NCI-H128 (cell line): ENCODE results near the gene NAPSA.
A peak's percentile ranks its signal among the peaks of the same experiment; 100 is the strongest.
"Not testable (repeated sequence)": the region's sequence is repeated elsewhere in the genome, so short reads cannot be mapped to it uniquely, and the experiment has no call there.

ENCODE experiments used
- DNase-seq: peaks from one replicate; lab custom pipeline; 2025; ENCODE audit not compliant: unreplicated experiment; lab: John Stamatoyannopoulos, UW

Gene NAPSA

DNA sequence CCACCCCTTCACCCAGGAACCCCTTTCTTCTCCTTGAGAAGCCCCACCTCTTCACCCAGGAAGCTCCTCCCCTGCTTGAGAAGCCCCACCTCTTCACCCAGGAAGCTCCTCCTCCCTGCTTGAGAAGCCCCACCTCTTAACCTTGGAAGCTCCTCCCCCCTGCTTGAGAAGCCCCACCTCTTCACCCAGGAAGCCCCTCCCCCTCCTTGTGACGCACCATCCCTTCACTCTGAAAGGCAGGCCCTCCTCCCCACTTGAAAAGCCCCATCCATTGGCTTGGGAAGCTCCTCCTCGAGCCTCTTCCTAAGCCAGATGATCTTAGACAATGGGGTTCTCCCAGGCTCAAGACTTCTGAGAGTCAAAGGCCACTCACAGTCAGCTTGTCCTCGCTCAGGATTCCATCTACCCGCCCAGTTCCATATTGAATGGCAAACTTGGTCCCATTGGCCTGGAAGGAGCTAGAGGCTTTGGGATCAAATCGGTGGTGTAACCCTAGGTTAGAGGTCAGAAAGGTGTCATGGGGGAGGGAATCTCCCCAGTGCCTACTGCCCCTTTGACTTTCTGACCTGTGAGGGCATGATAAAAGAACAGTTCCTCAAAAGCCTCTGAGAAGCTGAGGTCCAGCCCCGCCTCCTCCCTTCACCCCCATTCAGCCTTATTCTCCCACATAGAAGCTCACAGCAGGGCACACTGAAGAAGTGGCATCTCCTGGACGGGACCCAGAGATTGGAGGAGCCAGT is 4.0 kb downstream of the NAPSA start:
- DNase-seq, result no peak

GRCh38 chr19:50359328-50359818 is 6.1 kb downstream of the NAPSA start:
- no peak for DNase-seq

DNA sequence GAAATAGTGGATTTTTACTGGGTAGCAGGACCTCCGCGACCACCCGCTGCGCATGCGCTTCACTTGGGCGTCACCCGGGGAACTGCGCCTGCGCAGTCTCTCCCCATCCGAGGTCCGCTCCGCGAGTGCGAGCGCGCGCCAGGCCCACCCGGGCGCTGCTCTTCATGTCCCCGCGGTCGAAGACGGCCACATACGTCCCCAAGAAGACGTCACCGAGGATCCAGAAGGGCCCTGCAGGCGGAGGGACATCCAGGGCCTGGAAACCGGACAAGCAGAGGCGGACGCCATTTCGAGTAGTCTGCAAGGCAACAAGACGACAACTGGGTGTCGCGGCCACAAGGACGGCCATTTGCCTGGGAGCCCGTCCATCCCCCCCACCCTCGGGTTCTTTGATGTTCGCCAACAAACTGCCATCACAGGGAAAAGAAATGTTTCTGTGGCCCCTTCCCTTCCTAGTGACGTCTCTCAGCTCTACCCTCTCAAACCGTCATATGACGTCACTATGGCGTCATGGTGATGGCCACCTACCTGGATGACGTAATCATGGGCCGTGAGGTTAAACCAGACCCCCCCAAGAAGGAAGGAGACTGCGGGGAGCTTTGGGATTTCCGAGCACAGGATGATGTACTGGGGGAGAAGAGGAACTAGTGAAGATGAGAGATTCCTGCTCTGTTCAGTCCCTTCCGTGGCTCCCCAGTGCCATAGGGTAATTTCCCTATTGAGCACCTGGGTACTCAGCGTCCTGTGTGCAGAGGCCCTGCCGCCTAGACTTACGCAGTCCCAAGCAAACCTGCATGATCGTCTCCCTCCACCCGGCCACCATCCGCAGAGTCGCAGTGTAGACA is 6.7 kb downstream of the NAPSA start:
- no peak for DNase-seq

DNA sequence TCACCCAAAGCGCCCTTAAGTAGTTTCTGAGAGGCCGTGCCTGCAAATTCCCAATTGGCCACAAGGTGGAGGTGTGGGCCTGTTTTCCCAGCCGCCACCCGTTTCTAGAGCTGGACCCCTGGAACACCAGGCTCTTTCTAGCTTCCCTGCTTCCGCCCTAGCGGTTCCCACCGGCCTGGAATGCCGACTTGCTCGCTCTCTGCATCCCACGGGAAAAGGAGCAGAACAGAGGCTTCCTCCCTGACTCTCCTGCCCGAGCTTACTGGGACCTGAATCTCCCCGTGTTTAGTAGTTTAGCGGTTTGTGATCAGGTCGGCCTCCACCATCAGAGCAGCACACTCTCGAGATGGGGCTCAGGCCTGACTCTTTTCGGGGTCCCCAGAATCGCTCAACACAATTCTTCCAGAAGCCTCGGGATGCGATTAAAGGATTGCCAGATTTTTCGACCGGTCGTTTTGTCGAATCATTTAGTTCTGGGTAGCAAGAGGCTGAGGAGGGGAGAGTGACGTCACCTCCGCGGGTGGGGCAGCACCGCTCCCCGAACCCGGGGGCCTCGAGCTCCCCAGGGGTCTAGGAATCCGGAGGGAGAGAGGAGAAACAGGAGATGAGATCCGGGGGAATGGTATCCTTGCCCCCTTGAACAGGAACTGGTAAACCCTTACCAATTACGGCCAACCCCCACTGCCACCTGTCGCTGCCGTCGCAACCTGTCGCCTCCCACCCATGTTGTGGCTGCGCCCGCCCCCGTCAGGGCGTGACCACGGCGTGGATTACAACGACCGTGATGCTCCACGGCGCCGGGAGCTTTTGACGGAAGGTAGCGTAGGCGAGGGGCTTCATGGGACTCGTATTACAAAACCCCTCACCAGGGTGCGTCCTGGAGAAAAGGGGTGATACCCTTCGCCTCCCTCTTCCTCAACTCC is 8.0 kb downstream of the NAPSA start:
- peak; percentile 26 for DNase-seq

DNA sequence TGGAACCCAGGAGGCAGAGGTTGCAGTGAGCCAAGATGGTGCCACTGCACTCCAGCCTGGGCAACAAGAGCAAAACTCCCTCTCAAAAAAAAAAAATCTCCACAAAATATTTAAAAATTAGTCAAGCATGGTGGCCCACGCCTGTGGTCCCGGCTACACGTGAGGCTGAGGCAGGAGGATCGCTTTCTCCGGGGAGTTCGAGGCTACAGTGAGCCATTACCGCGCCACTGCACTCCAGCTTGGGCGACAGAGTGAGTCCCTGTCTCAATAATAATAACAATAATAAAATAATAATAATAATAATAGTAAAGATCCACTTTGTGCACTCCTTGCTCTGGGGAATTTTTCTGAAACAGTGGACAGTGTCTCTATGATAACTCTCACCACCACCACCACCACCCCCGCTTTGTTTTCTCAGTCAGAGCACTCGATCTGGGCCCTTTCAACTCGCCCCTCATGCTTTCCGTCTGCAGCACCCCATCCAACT is 8.7 kb downstream of the NAPSA start:
- no peak for DNase-seq

DNA sequence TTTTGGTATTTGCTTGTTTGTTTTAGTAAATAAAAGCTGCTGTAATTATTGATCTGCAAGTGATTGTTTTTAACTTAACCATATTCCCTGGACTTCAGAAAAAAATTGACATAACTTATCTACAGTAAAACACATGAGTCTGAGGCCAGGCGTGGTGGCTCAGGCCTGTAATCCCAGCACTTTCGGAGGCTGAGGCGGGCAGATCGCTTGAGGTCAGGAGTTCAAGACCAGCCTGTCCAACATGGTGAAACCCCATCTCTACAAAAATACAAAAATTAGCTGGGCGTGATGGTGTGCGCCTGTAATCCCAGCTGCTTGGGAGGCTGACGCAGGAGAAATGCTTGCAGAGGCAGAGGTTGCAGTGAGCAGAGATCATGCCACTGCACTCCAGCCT is 12.0 kb downstream of the NAPSA start:
- not testable (repeated sequence) for DNase-seq

DNA sequence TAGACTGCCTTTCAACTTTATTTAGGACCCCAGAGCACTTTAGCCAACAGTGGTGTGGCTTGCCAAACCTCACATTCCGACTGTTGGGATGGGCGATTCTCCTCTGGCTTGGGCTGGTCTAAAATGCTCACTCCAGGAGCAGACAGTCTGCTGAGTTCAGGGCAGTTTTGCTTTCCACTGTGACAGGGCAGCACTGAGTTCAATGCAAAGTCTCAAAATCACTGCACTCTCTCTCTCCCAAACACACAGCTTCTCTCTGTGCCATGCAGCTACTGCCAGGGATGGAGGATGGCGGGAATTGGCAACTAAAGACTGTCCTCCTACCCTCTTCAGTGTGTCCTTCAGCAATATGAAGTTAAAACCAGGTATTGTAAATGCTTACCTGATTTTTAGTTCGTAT is 13.2 kb downstream of the NAPSA start:
- DNase-seq, result no peak

DNA sequence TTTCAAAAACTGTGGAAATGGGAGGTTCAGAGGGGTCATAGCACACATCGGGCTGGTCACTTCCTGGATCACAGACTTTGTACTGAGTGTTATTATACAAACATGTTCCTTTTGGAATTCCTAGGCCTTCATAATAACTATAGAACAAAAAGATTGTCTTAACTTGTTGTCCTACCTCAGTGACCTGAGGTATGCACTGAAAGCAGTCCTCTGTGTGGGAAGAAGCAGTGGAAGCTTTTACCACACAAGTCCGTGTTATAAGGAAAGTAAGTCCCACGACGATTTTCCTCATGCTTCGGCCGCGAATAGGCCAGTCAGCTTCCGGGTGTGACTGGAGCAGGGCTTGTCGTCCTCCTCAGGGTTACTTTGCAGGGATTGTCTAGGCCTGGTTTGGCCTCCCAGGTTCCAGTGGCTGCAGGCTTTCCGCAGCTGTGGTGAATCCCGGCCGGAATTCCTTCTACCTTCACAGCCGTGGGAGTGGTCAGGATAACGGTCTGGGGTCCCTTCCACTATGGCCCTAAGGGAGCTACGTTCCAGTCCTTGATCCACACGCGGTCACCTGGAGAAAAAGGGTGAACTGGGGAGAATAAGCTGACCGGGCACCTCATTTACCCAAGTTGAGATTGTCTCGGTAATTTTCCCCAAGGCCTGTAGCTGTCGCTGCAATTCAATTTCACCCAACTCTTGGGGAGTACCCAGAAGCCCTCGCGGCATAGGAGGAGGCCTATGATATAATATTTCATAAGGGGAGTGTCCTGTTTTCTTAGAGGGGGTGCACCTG is 16.0 kb downstream of the NAPSA start:
- no peak for DNase-seq

GRCh38 chr19:50347089-50347581 is 18.3 kb downstream of the NAPSA start:
- DNase-seq, result not testable (repeated sequence)

DNA sequence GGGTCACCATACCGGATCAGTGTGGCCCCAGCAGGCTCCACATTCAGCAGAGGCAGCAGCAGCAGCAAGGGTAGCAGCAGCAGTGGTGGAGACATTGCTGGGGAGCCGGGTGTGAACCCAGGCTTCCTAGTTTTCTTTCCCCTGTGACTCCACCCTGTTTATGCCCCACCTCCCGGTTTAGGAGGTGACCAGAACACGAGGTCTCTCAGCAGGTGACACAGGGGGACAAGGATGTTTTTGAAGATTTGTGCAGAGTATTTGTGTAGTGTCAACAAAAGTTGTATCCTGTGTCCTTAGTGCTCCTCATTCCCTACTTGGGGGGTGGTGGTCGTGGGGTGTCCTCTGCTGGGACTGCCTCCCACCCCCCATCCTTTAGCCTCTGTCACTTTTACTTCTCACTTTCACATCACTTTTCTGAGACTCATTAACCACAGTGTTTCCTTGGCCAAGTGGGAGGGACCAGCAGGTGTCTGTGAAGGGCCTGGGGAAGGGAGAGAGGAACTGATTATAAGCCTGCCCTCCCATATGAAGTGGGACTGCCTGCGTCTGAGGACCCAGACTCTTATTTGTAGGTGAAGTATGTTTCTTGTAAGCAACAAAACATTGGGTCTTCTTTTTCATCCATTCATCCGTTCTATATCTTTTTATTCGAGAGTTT is 20.6 kb downstream of the NAPSA start:
- DNase-seq, result no peak

DNA sequence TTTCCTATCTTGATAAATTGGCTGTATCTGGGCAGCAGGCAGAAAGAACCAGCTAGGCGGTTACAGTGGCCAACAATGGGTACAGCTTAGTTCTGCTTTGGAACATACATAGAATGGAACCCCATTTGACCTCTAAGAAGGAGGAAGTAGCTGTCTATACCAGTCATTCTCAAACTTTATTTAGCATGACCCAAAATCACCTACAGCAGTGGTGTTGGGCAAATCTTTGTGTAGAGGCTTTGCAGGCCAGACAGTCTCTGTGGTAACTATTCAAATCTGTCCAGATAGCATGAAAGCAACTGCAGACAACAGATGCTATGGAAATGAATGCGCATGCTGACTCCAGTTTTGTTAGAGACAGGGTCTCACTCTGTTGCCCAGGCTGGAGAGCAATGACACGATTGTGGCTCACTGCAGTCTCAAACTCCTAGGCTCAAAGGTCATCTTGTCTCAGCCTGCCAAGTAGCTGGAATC is 24.3 kb downstream of the NAPSA start:
- no peak for DNase-seq

DNA sequence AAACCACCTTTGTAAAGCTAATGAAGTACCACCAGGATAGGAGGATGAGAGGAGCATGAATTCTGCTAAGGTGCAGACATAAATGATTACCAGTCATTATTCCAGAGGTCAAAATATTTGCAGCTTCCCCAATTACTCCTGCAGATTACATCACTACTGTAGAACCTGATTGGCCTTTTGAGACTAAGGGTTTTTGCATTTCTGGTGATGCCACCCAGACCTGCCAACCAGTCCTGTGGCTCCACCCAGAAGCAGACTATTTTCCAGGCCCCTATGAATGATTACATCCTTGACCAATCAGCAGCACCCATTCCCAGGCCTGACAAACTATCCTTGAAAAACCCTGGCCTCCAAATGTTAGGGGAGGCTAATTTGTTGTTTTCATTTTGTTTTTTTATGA is 25.1 kb downstream of the NAPSA start:
- DNase-seq, result no peak

GRCh38 chr19:50337031-50337430 is 28.4 kb downstream of the NAPSA start:
- not testable (repeated sequence) for DNase-seq

DNA sequence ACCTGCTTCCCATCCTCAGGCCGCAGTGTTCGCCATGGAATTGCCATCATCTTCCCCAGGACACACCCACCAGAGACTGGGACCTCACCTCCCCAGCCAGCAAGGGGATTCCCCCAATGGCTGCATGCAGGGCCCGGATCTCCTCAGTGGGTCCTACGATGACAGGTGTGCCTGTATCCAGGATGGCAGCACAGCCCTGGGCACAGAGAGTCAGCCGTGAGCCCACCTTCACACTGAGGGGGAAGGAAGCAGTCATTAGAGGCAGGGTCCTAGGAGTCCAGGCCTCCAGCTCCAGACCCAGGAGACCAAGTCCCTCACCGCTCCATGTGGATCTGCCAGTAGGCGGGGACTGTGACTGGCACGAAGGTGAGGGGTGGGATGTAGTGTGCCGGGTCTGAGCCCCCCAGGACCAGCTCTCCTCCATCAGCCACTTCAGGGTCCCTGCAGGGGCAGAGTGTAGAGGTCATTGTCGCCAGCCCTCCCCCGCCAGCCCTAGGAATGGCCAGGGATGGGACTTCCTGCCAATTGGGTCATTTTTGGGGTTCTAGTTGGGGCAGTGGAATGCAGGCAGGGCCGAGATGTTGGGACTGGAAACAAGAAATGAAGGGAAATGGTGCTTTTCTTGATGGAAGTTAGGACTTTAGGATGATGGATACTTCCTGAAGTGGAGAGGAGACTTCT is 30.6 kb downstream of the NAPSA start:
- no peak for DNase-seq

GRCh38 chr19:50333737-50334617 is 31.5 kb downstream of the NAPSA start:
- DNase-seq, result peak; percentile 94

DNA sequence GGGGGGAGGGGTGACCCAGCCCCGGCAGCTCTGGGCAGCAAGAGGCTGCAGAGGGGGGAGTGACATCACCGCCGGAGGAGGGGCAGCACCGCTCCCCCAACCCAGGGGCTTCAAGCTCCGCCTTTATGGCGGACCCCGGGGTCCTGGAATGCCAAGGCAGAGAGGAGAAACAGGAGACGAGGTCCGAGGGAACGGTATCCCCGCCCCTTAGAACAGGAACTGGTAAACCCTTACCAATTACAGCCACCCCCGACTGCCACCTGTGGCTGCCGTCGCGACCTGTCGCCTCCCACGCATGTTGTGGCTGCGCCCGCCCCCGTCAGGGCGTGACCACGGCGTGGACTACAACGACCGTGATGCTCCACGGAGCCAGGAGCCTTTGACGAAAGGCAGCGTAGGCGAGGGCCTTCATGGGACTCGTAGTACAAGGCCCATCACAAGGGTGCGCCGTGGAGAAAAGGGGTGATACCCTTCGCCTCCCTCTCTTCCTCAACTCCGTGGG is 32.2 kb downstream of the NAPSA start:
- peak; percentile 94 for DNase-seq

DNA sequence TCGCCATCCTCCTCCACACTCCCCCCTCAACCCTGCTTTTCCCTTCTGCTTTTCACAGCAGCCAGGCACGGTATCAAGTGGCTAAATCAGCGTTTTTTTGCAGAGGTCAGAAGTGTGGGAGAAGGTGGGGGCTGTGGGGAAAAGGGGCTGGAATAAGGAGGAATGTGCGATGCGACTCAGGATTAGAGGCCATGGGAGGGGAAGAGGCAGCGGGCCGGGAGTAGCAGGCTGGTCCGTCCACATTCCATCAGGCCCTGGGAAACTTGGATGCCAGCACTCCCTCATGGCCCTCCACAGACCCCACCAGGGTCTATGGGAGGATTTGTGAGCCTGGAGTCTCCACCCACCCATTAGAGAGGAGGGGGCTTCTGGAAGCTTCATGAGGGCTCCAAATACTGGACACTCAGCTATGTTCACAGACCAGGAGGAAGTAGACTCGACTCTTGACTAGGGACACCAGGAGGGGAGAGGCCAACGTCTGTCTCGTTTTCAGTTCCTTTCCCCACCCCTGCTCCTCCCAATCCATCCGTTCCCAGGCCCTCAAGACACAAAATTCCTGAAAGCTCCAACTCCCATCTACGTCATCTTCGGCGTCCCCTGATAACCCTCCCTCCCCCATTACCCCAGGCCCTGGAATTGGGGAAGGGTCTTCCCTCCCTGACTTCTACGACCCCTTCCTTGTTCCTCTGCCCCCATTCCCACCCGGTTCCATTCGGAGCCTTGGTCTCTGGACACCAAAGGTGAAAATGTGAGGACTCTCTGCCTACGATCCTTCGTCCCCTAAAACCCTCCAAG is 33.0 kb downstream of the NAPSA start:
- DNase-seq, result no peak
